Measurements from ENCODE around the gene CLEC17A.
"Not testable (repeated sequence)": the region's sequence is repeated elsewhere in the genome, so short reads cannot be mapped to it uniquely, and the experiment has no call there.

CLEC17A gene

DNA sequence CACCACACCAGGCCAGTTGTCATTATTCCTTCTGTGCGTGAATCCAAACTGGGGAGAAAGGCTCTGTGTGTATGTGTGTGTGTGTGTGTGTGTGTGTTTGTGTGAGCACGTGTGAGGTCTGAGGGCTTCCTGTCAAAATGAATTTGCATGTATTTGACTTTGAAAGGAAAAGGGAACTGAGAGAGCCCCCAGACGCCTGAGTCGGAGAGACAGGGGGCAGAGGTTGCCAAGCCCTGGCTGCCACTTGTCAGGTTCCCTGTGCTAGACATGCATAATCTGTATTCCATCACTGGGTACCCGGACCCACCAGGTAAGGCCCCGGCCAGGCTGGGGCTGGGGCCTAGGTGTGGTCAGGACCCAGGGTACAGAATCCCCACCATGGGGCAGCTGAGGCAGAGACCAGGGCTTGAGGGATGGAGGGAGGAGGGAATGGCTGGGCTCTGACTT lies at the start of gene CLEC17A:
TSS of gene CLEC17A (plus strand) at position 191 of the 447 bp plus-strand sequence. CDS start at position 268, 77 bp downstream.
- no peak for DNase-seq (ENCODE audit: low read depth)

GRCh38 chr19:14533450-14533849 lies 49.4 kb upstream of the CLEC17A start:
- DNase-seq (ENCODE audit: low read depth) = no peak

DNA sequence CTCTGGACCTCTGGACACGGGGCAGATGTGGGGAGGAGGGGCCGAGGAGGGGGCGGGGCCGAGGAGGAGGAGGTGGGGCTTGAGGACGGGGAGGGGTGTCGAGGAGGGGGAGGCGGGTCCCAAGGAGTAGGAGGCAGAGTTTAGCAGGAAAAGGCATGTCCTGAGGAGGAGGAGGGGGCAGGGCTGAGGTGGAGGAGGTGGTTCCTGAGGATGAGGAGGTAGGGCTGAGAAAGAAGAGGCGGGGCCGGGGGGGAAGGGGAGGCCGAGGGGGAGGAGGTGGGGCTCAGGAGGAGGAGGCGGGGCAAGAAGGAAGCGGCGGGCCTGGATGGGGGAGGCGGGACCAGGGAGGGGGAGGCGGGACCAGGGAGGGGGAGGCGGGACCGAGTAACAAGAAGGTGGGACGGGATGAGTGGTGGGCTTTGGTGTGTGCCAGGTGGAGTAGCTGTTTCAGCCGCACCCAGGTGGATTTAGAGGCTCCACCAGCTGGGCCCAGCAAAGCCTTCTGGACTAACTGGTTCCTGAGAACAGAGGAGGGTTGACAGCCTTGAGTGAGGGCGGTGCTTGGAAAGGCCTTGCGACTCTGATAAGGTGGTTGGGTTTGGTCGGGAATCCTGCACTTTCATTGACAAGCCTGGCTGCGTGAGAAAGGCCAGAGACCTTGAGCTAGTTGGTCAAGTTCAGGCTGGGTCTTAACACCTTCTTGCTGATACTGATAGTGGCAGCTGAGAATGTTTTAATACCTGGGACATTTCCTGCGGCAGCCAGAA lies 45.8 kb upstream of the CLEC17A start:
- DNase-seq (ENCODE audit: low read depth) = peak; percentile 82

GRCh38 chr19:14540741-14541525 lies 42.0 kb upstream of the CLEC17A start:
- no peak for DNase-seq (ENCODE audit: low read depth)

DNA sequence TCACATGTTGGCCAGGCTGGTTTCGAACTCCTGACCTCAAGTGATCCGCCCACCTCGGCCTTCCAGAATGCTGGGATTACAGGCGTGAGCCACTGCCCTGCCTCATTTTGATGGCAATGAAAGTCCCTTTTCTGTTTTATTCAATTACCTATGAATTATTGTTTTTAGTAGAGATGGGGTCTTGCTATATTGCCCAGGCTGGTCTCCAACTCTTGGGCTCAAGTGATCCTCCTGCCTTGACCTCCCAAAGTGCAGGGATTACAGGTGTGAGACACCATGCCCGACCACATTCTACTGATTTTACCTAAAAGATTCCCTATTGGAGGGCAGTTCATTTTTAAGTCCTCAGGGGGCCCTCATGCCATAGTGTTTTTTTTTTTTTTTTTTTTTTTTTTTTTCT lies 40.9 kb upstream of the CLEC17A start:
- DNase-seq (ENCODE audit: low read depth) = not testable (repeated sequence)

DNA sequence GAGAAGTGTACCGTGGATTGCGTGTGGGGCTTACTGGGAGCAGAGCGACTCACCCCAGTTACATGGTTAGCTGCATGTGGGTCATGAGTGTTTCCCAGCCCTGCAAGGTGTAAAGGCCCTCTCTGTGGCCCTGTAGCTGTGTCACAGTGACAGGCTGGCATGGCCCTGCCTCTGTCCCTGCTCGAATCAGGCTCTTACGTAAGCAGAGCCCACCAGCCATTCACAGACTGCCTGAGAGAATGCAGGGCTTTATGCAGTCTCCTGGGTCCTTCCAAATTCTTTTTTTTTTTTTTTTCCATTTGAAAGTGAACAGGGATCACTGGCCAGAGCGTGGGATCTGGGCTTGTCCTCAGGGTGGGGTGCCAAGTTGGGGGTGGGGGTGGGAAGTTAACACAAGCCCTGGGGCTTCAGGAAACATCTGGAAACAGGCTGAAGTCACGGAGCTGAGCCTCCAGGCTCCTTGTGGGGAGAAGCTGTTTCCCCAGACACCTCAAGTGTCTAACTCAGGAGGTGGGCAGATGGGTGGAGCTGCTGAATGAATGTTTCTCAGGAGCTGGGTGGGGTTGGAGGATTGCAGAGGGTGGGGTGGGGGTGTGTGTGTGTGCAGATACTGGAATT lies 40.1 kb upstream of the CLEC17A start:
- DNase-seq (ENCODE audit: low read depth) = no peak

- no peak for DNase-seq (ENCODE audit: low read depth)
Measured at GRCh38 chr19:14544047-14544446, 38.8 kb upstream of the CLEC17A start.

- no peak for DNase-seq (ENCODE audit: low read depth)
Measured at GRCh38 chr19:14544977-14545715, 37.7 kb upstream of the CLEC17A start.

DNA sequence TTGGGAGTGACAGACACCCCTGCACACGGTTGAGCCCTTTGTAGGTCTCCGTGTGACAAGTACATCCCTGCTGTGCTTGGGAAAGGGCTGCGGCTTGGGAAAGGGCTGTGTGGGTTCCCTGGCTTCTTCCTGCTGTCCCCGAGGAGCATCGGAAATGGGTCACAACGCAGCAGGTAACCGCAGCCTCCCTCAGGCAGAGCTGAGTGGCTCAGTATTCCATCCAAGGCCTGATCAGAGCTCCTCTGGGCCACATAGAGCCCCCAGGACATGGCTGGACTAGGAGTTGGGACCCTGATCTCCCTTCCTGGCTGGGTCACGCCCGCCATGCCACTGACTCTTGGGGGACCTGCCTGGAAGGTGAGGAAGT lies 37.2 kb upstream of the CLEC17A start:
- DNase-seq (ENCODE audit: low read depth) = no peak

GRCh38 chr19:14550201-14550754 lies 32.6 kb upstream of the CLEC17A start:
- no peak for DNase-seq (ENCODE audit: low read depth)

- DNase-seq (ENCODE audit: low read depth) = peak; percentile 78
Measured at GRCh38 chr19:14551134-14552005, 31.5 kb upstream of the CLEC17A start.

GRCh38 chr19:14552006-14552360 lies 30.9 kb upstream of the CLEC17A start:
- not testable (repeated sequence) for DNase-seq (ENCODE audit: low read depth)

GRCh38 chr19:14553042-14553938 lies 29.6 kb upstream of the CLEC17A start:
- no peak for DNase-seq (ENCODE audit: low read depth)

GRCh38 chr19:14553939-14554243 lies 29.0 kb upstream of the CLEC17A start:
- no peak for DNase-seq (ENCODE audit: low read depth)

DNA sequence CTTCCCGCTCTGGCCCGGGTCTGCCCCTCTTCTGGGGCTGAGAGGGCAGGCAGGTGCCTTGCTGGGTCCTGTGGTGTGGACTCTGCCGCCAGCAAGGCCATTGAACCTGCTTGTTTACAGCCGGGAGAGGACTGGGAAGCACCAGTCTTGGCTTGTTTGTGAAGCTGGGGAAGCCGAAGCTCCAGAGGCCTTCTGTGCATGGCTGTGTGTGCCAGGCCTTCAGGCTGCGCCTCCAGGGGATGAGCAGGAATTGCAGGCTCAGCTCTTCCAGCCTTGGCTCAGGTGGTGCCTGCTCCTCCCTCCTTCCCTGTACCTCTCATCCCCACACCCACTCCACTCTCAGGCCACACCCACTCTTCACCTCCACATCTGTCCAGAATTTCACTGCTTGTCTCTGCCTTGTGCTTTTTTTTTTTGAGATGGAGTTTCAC lies 28.5 kb upstream of the CLEC17A start:
- DNase-seq (ENCODE audit: low read depth) = no peak

- no peak for DNase-seq (ENCODE audit: low read depth)
Measured at GRCh38 chr19:14555918-14556661, 26.8 kb upstream of the CLEC17A start.

GRCh38 chr19:14556662-14557188 lies 26.2 kb upstream of the CLEC17A start:
- peak; percentile 70 for DNase-seq (ENCODE audit: low read depth)

DNA sequence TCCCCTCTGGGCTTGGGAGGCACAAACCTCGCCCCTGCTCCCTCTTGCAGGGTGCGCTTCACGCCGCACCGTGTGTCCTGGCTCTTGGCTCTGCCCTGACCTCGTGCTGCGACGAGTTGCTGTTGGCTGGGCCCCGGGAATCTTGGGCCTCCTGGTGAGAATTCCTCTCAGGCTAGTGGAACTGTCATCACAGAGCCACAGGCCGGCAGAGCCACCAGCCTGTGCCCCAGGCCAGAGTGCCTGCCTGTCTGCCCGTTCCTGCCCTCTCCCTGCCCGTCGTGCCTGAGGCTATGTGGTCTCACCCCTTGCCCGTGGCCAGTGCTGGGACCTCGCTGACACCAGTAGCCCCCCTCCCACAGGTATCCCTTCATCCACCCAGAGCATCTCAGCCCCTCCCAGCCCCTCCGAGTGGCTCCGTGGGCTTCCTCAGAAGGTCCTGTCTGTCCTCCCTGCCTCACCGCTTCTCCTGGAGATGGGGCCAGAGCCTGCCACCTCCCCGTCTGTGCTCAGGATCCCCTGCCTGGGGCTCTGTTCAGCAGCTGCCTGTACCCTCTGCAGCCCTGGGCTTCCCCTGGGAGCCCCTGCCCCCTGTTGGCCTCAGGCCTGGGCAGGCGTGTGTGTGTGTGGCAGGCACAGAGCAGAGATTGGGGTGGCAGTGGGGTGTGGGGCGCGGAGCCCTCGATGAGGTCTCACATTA lies 24.4 kb upstream of the CLEC17A start:
- DNase-seq (ENCODE audit: low read depth) = no peak

All from CMK (cell line).